Transverse colon (tissue), 3 donors: ENCODE results near the gene RIPOR3.

Source experiments
- POLR2A ChIP-seq: fragments of 450-650 bp; IDR thresholded peaks from one replicate; pipeline ENCODE4 v1.6.1; 2016; ENCODE audit warnings: antibody characterized with exemption, mild to moderate bottlenecking, moderate library complexity
- TF ChIP-seq, protein P1 (sequence below), 5 experiments: fragments of 200-600 bp in 3 of 5; fragments of 450-650 bp in 2 of 5; sonication (generic) in 3 of 5; IDR thresholded peaks; 1 replicate in 2 of 5; 2 replicates in 3 of 5; pipeline ENCODE4 v1.5.1; 2016 to 2017; ENCODE audit warnings: antibody characterized with exemption in 5 of 5, inconsistent platforms in 3 of 5, mild to moderate bottlenecking in 2 of 5, moderate library complexity in 1 of 5

DNA sequence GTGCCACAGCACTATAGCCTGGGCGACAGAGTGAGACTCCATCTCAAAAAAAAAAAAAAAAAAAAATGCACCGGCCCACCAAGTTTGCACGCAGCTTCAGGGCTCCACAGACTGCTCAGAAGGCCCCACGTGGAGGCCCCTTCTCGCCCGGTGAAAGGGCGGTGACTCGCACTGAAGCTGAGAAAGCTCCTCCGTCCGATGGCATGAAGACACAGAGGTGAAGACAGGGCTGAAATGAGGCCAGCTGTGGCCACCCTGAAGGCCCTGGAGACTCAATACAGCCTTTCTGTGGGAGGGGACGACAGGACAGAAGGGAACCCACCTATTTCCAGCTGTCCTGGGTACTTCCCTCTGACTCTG is 97.1 kb downstream of the RIPOR3 start:
- TF ChIP-seq, protein P1, sequence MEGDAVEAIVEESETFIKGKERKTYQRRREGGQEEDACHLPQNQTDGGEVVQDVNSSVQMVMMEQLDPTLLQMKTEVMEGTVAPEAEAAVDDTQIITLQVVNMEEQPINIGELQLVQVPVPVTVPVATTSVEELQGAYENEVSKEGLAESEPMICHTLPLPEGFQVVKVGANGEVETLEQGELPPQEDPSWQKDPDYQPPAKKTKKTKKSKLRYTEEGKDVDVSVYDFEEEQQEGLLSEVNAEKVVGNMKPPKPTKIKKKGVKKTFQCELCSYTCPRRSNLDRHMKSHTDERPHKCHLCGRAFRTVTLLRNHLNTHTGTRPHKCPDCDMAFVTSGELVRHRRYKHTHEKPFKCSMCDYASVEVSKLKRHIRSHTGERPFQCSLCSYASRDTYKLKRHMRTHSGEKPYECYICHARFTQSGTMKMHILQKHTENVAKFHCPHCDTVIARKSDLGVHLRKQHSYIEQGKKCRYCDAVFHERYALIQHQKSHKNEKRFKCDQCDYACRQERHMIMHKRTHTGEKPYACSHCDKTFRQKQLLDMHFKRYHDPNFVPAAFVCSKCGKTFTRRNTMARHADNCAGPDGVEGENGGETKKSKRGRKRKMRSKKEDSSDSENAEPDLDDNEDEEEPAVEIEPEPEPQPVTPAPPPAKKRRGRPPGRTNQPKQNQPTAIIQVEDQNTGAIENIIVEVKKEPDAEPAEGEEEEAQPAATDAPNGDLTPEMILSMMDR (IDR thresholded peaks at IDR 0.05) = no peak
- no peak for TF ChIP-seq POLR2A
